Large intestine (tissue), 3 donors: ENCODE measurements around the gene RASSF10. TPM values are rescaled to one million over a fixed set of nuclear protein-coding genes. Genes with fewer than 3 reads are reported as not detected.

ENCODE experiments used
- DNase-seq, 2 donors: peaks; one replicate each; pipeline versions ENCODE4 v3.0.0 to v3.0.0-alpha.2; 2013
- H3K27ac ChIP-seq: one replicate; pipeline ENCODE4 v1.5.1; 2013; ENCODE audit warnings: low read length
- H3K27me3 ChIP-seq: 2 replicates; pipeline ENCODE4 v1.6.1; 2013; ENCODE audit warnings: low read length; ENCODE audit not compliant: control insufficient read depth, insufficient read depth
- H3K36me3 ChIP-seq: 2 replicates; pipeline ENCODE4 v1.6.1; 2013; ENCODE audit warnings: low read length; ENCODE audit not compliant: control insufficient read depth, insufficient read depth
- H3K4me1 ChIP-seq: one replicate; pipeline ENCODE4 v1.6.1; 2013; ENCODE audit warnings: low read length; ENCODE audit not compliant: control insufficient read depth, insufficient read depth
- H3K4me3 ChIP-seq: one replicate; pipeline ENCODE4 v1.5.1; 2013; ENCODE audit warnings: low read length
- H3K9me3 ChIP-seq: one replicate; pipeline ENCODE4 v1.6.1; 2013; ENCODE audit warnings: mild to moderate bottlenecking, low read depth, low read length, moderate library complexity; ENCODE audit not compliant: control insufficient read depth
- WGBS: methylation state at CpG from one replicate; pipeline ENCODE4 v1.1.5; 2013; ENCODE audit warnings: low lambda C conversion rate; ENCODE audit not compliant: insufficient coverage; 5-methylcytosine and 5-hydroxymethylcytosine counted together
- polyA plus RNA-seq: library from polyadenylated mRNA; unstranded; fragments of 120-200 nt; gene quantifications from one replicate; pipeline ENCODE4 v1.2.1, GENCODE V29; 2013

Gene RASSF10
- polyA plus RNA-seq, 1 donor = 3.6 TPM

GRCh38 chr11:12971955-12972354 is 37.2 kb upstream of the RASSF10 start:
- no peaks in the 10 kb centered on the region for H3K27me3 ChIP-seq
- H3K4me3 ChIP-seq = no peak overlapping the region
- 100% methylated on average over 1 of the region's 1 CpG for WGBS
- DNase-seq = no peak
- no peaks in the 10 kb centered on the region for H3K9me3 ChIP-seq
- no peak overlapping the region for H3K27ac ChIP-seq
- H3K36me3 ChIP-seq = no peaks in the 10 kb centered on the region
- peaks cover 3% of the 10 kb centered on the region for H3K4me1 ChIP-seq

DNA sequence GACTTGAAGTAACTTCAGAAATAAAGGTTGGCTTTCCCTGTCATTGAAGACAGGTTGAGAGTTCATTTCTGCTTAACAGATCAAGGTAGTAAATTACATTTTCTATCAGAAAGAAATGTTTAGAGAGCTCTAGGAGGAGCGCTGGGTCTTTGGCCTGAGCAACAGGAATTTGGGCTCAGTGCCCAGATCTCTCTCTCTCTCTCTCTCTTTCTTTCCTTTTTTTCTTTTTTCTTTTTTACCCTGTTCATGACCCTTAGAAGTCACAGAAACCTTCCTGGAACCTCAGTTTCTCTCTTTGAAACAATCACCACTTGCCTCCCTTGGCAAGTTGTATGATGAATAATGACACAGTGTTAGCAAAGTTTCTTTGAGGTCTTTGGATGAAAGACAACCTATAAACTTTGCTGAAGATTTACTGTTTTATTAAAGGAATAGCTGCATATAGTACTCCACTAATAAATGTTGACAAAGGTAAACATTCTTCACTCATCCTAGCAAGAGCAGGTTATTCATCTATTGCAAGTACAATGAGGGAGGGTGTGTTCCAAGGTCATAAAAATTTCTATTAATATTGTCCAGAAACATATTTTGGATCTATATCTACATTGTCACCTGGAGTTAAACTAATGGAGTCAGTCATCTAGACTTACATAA is 35.5 kb upstream of the RASSF10 start:
- Histone ChIP-seq H3K4me3 (no peak overlapping the region), H3K27ac (no peak overlapping the region), H3K4me1 (peaks cover 3% of the 10 kb centered on the region), H3K9me3 (no peaks in the 10 kb centered on the region), H3K27me3 (no peaks in the 10 kb centered on the region), H3K36me3 (no peaks in the 10 kb centered on the region)
- WGBS = no CpG with 5 or more reads among the region's 1 CpG
- no peak for DNase-seq

DNA sequence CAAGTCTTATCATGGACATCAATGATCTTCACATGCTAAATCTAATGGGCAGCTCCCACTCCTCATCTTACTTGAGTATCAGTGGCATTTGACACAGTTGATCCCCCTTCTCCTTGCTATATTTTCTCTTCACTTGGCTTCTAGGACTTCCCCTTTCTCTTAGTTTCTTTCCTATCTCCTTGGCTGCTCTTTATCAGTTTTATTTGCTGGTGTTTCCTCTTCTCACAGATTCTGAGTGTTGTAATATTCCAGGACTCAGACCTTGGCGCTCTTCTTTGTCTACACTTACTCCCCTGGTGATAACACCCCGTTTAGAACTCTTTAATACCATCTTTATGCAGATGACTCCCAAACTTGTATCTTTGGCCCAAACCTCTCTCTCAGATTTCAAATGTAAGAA is 33.9 kb upstream of the RASSF10 start:
- no peak for DNase-seq
- H3K27ac ChIP-seq = no peak overlapping the region
- no CpG with 5 or more reads among the region's 2 CpGs for WGBS
- H3K4me3 ChIP-seq = no peak overlapping the region
- peaks cover 3% of the 10 kb centered on the region for H3K4me1 ChIP-seq
- no peaks in the 10 kb centered on the region for H3K9me3 ChIP-seq
- no peaks in the 10 kb centered on the region for H3K27me3 ChIP-seq
- H3K36me3 ChIP-seq = no peaks in the 10 kb centered on the region

GRCh38 chr11:12979928-12980689 is 29.0 kb upstream of the RASSF10 start:
- WGBS = 27% methylated on average over 3 of the region's 8 CpGs
- DNase-seq = no peak
- Histone ChIP-seq H3K4me1 (peaks cover 4% of the 10 kb centered on the region), H3K27ac (no peak overlapping the region), H3K4me3 (no peak overlapping the region), H3K27me3 (no peaks in the 10 kb centered on the region), H3K36me3 (no peaks in the 10 kb centered on the region), H3K9me3 (no peaks in the 10 kb centered on the region)

- WGBS = 20% methylated on average over 1 of the region's 3 CpGs
- Histone ChIP-seq H3K27ac (peak overlapping the region; percentile 34), H3K9me3 (no peaks in the 10 kb centered on the region)
Observed at GRCh38 chr11:12981676-12982522, 27.2 kb upstream of the RASSF10 start.

GRCh38 chr11:12983336-12983735 is 25.8 kb upstream of the RASSF10 start:
- no peak overlapping the region for H3K4me3 ChIP-seq
- WGBS = no CpG with 5 or more reads among the region's 7 CpGs
- H3K27ac ChIP-seq = no peak overlapping the region
- DNase-seq = no peak
- no peaks in the 10 kb centered on the region for H3K9me3 ChIP-seq
- H3K27me3 ChIP-seq = no peaks in the 10 kb centered on the region
- peaks cover 4% of the 10 kb centered on the region for H3K4me1 ChIP-seq
- no peaks in the 10 kb centered on the region for H3K36me3 ChIP-seq

More at GRCh38 chr11:12981676-12982522, 27.2 kb upstream of the RASSF10 start:
- Histone ChIP-seq H3K4me3 (no peak overlapping the region), H3K27me3 (no peaks in the 10 kb centered on the region), H3K36me3 (no peaks in the 10 kb centered on the region), H3K4me1 (peaks cover 4% of the 10 kb centered on the region)
- peak; percentile 52 to 68 for DNase-seq

- Histone ChIP-seq H3K27ac (no peak overlapping the region), H3K4me1 (peaks cover 4% of the 10 kb centered on the region), H3K4me3 (no peak overlapping the region), H3K9me3 (no peaks in the 10 kb centered on the region), H3K36me3 (no peaks in the 10 kb centered on the region), H3K27me3 (no peaks in the 10 kb centered on the region)
- 80% methylated on average over 2 of the region's 8 CpGs for WGBS
- DNase-seq = no peak
Observed at GRCh38 chr11:12986194-12986898, 22.8 kb upstream of the RASSF10 start.

DNA sequence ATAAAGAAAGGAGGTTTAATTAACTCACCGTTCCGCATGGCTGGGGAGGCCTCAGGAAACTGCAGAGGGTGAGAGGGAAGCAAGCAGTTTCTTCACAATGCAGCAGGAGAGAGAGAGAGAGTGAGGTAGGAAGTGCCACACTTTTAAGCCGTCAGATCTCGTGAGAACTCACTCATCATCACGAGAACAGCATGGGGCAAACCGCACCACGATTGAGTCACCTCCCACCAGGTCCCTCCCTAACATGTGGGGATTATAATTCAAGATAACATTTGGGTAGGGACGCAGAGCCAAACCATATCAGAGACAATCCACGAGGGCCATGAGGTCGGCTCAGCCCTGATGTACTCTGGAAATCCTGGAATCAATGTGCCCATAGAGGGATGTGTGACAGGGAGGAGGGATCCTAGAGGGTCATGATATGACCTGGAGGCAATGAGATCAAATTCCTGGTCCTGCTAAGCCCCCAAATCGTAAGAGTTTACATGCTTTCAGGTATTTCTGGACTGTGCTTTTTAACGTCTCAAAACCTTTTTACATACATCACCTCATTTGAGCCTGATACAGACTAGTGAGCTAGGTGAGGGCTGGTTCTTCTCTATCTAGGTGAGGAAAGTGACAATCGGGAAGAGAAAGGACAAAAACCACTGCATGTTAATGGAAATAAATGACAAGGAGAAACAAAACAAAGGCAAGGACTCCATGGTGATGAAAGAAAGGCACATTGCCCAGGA is 19.5 kb upstream of the RASSF10 start:
- no peak for DNase-seq
- Histone ChIP-seq H3K4me1 (no peaks in the 10 kb centered on the region), H3K36me3 (no peaks in the 10 kb centered on the region), H3K9me3 (no peaks in the 10 kb centered on the region), H3K27me3 (no peaks in the 10 kb centered on the region), H3K27ac (no peak overlapping the region), H3K4me3 (no peak overlapping the region)
- 100% methylated on average over 1 of the region's 13 CpGs for WGBS

GRCh38 chr11:12990162-12990480 is 19.0 kb upstream of the RASSF10 start:
- H3K27me3 ChIP-seq = no peaks in the 10 kb centered on the region
- H3K36me3 ChIP-seq = no peaks in the 10 kb centered on the region
- no peak overlapping the region for H3K27ac ChIP-seq
- no peaks in the 10 kb centered on the region for H3K4me1 ChIP-seq
- DNase-seq = no peak
- WGBS = no CpG with 5 or more reads among the region's 1 CpG
- H3K4me3 ChIP-seq = no peak overlapping the region
- H3K9me3 ChIP-seq = no peaks in the 10 kb centered on the region
